Common myeloid progenitor, CD34-positive (primary cell): Measurements from ENCODE around the gene SNX7.

Experiments
- CTCF ChIA-PET: fragments of 350-600 bp; sonication (Branson Sonifier 250); formaldehyde crosslinking; loops from one replicate; lab custom pipeline; 2021; ENCODE audit warnings: antibody characterized with exemption; lab: Charles Lee
- POLR2A ChIA-PET: fragments of 350-600 bp; sonication (Branson Sonifier 250); formaldehyde crosslinking; loops from one replicate; lab custom pipeline; 2021; ENCODE audit warnings: antibody characterized with exemption; lab: Charles Lee
- DNase-seq, 3 donors: peaks; one replicate each; pipeline versions ENCODE4 v3.0.0 to v3.0.0-alpha.2; 2013
- H3K27ac ChIP-seq, 2 experiments: 1 replicate in 1 of 2; 2 replicates in 1 of 2; pipeline ENCODE4 v1.7.0; 2013; ENCODE audit warnings: inconsistent platforms in 2 of 2, low read length in 2 of 2, mild to moderate bottlenecking in 2 of 2, low read depth in 1 of 2, moderate library complexity in 1 of 2; ENCODE audit not compliant: severe bottlenecking in 2 of 2, insufficient read depth in 1 of 2, poor library complexity in 1 of 2
- H3K27me3 ChIP-seq, 5 experiments: replicated peaks in 2 of 5; 1 replicate in 3 of 5; 2 replicates in 2 of 5; pipeline versions ENCODE4 v1.6.1 to v1.7.0; 2013; ENCODE audit warnings: low read length in 4 of 5, mild to moderate bottlenecking in 2 of 5, moderate library complexity in 2 of 5, inconsistent platforms in 1 of 5; ENCODE audit not compliant: insufficient read depth in 5 of 5, control insufficient read depth in 4 of 5
- H3K36me3 ChIP-seq, 4 experiments: 1 replicate in 2 of 4; 2 replicates in 2 of 4; pipeline versions ENCODE4 v1.6.1 to v1.7.0; 2013; ENCODE audit warnings: low read length in 3 of 4, control low read depth in 1 of 4, mild to moderate bottlenecking in 1 of 4; ENCODE audit not compliant: control insufficient read depth in 4 of 4, insufficient read depth in 4 of 4
- H3K4me1 ChIP-seq, 4 experiments: 1 replicate in 3 of 4; 2 replicates in 1 of 4; pipeline versions ENCODE4 v1.6.1 to v1.7.1; 2013; ENCODE audit warnings: low read length in 3 of 4, mild to moderate bottlenecking in 3 of 4, control low read depth in 1 of 4, inconsistent platforms in 1 of 4, moderate library complexity in 1 of 4; ENCODE audit not compliant: control insufficient read depth in 4 of 4, insufficient read depth in 4 of 4; ENCODE audit errors: control extremely low read depth in 1 of 4
- H3K4me3 ChIP-seq, 7 experiments: 1 replicate in 4 of 7; 2 replicates in 3 of 7; pipeline versions ENCODE4 v1.5.1 to v1.7.0; 2013; ENCODE audit warnings: mild to moderate bottlenecking in 7 of 7, low read length in 6 of 7, moderate library complexity in 6 of 7, inconsistent platforms in 2 of 7, low read depth in 2 of 7, control low read depth in 1 of 7; ENCODE audit not compliant: insufficient read depth in 4 of 7, control insufficient read depth in 1 of 7; ENCODE audit errors: extremely low read depth in 1 of 7
- H3K9me3 ChIP-seq, 5 experiments: 1 replicate in 4 of 5; 2 replicates in 1 of 5; pipeline versions ENCODE4 v1.6.1 to v1.7.1; 2013; ENCODE audit warnings: low read length in 4 of 5, mild to moderate bottlenecking in 2 of 5, inconsistent platforms in 1 of 5, low read depth in 1 of 5, moderate library complexity in 1 of 5; ENCODE audit not compliant: control insufficient read depth in 4 of 5, insufficient read depth in 2 of 5; ENCODE audit errors: control extremely low read depth in 1 of 5
- WGBS: methylation state at CpG from one replicate; pipeline ENCODE4 v1.1.5; 2013; ENCODE audit not compliant: insufficient coverage; 5-methylcytosine and 5-hydroxymethylcytosine counted together

Gene SNX7

DNA sequence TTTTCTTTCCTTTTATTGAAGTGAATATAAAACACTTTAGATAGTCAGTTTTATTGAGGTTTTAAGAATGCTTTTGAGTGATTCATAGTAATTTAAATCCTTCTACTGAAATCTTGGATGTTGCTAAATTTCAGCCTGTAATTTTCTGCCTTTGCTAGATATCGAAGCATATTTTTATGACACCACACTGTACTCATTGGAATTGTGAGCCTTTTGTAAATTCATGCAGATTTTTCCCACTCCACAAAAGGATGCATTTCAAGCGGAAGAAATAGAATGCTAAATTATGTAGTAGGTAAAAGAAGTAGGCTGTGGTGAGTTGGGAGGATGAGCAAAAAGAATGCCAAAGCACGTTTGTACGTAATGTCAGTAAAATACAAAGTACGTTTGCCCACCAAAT, 13.8 kb downstream of the SNX7 start:
- ChIA-PET POLR2A (no interaction called here), CTCF (no interaction called here)
- Histone ChIP-seq H3K9me3 (no peaks in the 10 kb centered on the region), H3K27ac (no peak overlapping the region), H3K27me3 (no peaks in the 10 kb centered on the region), H3K4me3 (no peak overlapping the region), H3K36me3 (no peaks in the 10 kb centered on the region), H3K4me1 (no peaks in the 10 kb centered on the region)
- WGBS: 100% methylated on average over 5 of the region's 5 CpGs
- DNase-seq: no peak

- no peak for DNase-seq
- Histone ChIP-seq H3K36me3 (no peaks in the 10 kb centered on the region), H3K27me3 (no peaks in the 10 kb centered on the region), H3K4me3 (no peak overlapping the region), H3K27ac (no peak overlapping the region), H3K4me1 (no peaks in the 10 kb centered on the region), H3K9me3 (peaks cover 0 to 2% (median 0%) of the 10 kb centered on the region in 5 experiments)
- POLR2A ChIA-PET: no interaction called here
- 98% methylated on average over 3 of the region's 4 CpGs for WGBS
- CTCF ChIA-PET: no interaction called here
Measured at GRCh38 chr1:98677288-98677687, 15.8 kb downstream of the SNX7 start.

DNA sequence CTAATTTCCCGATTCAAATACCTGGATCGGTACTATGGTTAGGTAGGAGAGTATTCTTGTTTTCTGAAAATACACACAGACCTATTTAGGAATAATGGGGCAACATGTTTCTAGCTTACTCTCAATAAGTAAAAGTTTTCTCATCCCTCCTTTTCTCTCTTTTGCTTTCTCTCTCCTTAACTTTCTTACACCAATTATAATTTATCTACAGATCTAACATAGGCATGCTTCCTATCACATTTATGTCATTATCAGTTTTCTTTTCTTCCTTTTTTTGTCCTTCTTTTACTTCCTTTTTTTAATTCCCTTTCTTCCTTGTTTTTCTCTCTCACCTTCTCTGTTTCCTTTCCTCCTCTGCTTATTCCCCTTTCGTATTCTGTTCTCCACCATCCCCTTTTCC, 20.3 kb downstream of the SNX7 start:
- Histone ChIP-seq H3K27me3 (no peaks in the 10 kb centered on the region), H3K27ac (no peak overlapping the region), H3K4me3 (no peak overlapping the region), H3K9me3 (peaks cover 0 to 2% (median 0%) of the 10 kb centered on the region in 5 experiments), H3K36me3 (no peaks in the 10 kb centered on the region), H3K4me1 (no peaks in the 10 kb centered on the region)
- CTCF ChIA-PET: no interaction called here
- POLR2A ChIA-PET: interaction anchor here (0.6 kb wide), 1 partner anchor 9 kb away, joined by 3 read pairs; no protein-coding TSS in a partner anchor
- no peak for DNase-seq
- WGBS: no CpG with 5 or more reads among the region's 3 CpGs

GRCh38 chr1:98688110-98688739, 26.7 kb downstream of the SNX7 start:
- no peaks in the 10 kb centered on the region for H3K4me1 ChIP-seq
- no CpG with 5 or more reads among the region's 2 CpGs for WGBS
- DNase-seq: no peak
- H3K9me3 ChIP-seq: no peaks in the 10 kb centered on the region
- no peaks in the 10 kb centered on the region for H3K36me3 ChIP-seq
- H3K4me3 ChIP-seq: no peak overlapping the region
- ChIA-PET POLR2A (no interaction called here), CTCF (no interaction called here)
- H3K27me3 ChIP-seq: no peaks in the 10 kb centered on the region
- no peak overlapping the region for H3K27ac ChIP-seq

DNA sequence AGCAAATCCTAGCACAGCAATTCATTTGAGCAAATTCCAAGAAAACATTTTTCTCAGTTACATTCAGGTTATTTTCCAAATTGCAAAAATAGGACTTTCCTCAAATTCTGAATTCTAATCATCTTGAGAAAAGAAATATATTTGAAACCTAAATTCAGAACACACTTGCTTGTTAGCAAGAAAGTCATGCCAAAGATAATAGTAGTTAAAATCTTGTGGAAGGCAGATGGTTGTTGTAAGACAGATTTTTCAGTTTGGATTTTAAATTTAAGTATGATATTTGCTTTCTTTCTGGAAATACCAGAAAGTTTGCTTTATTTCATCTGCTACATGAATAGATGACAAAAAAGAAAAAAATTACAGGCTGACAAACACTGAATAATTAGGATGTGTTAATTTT, 29.1 kb downstream of the SNX7 start:
- ChIA-PET CTCF (no interaction called here), POLR2A (no interaction called here)
- H3K4me1 ChIP-seq: no peaks in the 10 kb centered on the region
- H3K4me3 ChIP-seq: no peak overlapping the region
- DNase-seq: no peak
- H3K27me3 ChIP-seq: no peaks in the 10 kb centered on the region
- no peak overlapping the region for H3K27ac ChIP-seq
- H3K36me3 ChIP-seq: no peaks in the 10 kb centered on the region
- H3K9me3 ChIP-seq: no peaks in the 10 kb centered on the region

DNA sequence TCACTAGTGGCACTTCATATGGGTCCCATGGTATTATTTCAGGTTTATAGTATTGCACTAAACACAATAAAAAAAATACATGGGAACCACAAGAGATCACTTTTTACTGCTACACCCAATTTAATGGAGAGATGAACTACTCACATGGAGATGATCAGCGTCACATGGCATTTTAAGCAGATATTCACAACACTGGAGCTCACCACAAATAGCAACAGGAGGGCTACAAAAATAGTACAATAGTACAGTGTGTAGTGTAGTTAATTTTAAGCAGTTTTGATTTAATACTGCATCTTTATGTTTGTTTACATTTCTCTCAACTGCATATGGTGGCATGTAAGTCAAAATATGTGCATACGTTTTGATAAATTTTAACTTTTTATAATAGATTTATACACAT, 31.0 kb downstream of the SNX7 start:
- H3K4me3 ChIP-seq: no peak overlapping the region
- H3K9me3 ChIP-seq: no peaks in the 10 kb centered on the region
- DNase-seq: no peak
- no peaks in the 10 kb centered on the region for H3K36me3 ChIP-seq
- POLR2A ChIA-PET: no interaction called here
- no peaks in the 10 kb centered on the region for H3K27me3 ChIP-seq
- CTCF ChIA-PET: no interaction called here
- no peak overlapping the region for H3K27ac ChIP-seq
- H3K4me1 ChIP-seq: no peaks in the 10 kb centered on the region
- no CpG with 5 or more reads among the region's 2 CpGs for WGBS

- 100% methylated on average over 1 of the region's 2 CpGs for WGBS
Measured at GRCh38 chr1:98693385-98693784, 31.9 kb downstream of the SNX7 start.

More at GRCh38 chr1:98693385-98693784, 31.9 kb downstream of the SNX7 start:
- no peaks in the 10 kb centered on the region for H3K4me1 ChIP-seq
- H3K4me3 ChIP-seq: no peak overlapping the region
- ChIA-PET POLR2A (no interaction called here), CTCF (no interaction called here)
- no peaks in the 10 kb centered on the region for H3K9me3 ChIP-seq
- no peaks in the 10 kb centered on the region for H3K36me3 ChIP-seq
- no peaks in the 10 kb centered on the region for H3K27me3 ChIP-seq
- no peak overlapping the region for H3K27ac ChIP-seq
- no peak for DNase-seq
